HepG2 (cell line): ENCODE data around the gene SIT1. TPM values are rescaled to one million over a fixed set of nuclear protein-coding genes. Genes with fewer than 3 reads are reported as not detected.
A peak's percentile ranks its signal among the peaks of the same experiment; 100 is the strongest.

Experiments
- ATF3 ChIP-seq: sonication (generic); formaldehyde crosslinking; IDR thresholded peaks from 2 replicates; pipeline ENCODE4 v1.4.0; 2020; ENCODE audit warnings: missing genetic modification reagents
- ATF4 ChIP-seq, 2 experiments: fragments of 450-650 bp in 1 of 2; sonication (generic) in 1 of 2; formaldehyde crosslinking; IDR thresholded peaks; 2 replicates each; pipeline versions ENCODE4 v1.5.0 to v1.8.0; 2020 to 2022; ENCODE audit warnings: mild to moderate bottlenecking in 1 of 2, missing genetic modification reagents in 1 of 2
- FOXP1 ChIP-seq, 2 experiments: fragments of 450-650 bp in 1 of 2; IDR thresholded peaks; 2 replicates each; pipeline ENCODE4 v1.6.1; 2017 to 2018; ENCODE audit warnings: antibody characterized with exemption in 1 of 2
- GATAD2A ChIP-seq: IDR thresholded peaks from 2 replicates; pipeline ENCODE4 v1.6.1; 2016
- HNF1B ChIP-seq: sonication (generic); formaldehyde crosslinking; IDR thresholded peaks from 2 replicates; pipeline ENCODE4 v1.5.1; 2020; ENCODE audit warnings: mild to moderate bottlenecking, moderate library complexity, missing genetic modification reagents
- IRF2 ChIP-seq: IDR thresholded peaks from 2 replicates; pipeline ENCODE4 v1.6.1; 2018; ENCODE audit warnings: missing genetic modification reagents, missing compliant biosample characterization
- KDM2A ChIP-seq: sonication (generic); formaldehyde crosslinking; IDR thresholded peaks from 2 replicates; pipeline ENCODE4 v1.4.0; 2020; ENCODE audit warnings: low read depth, missing genetic modification reagents, borderline replicate concordance
- LBX2 ChIP-seq: sonication (generic); formaldehyde crosslinking; IDR thresholded peaks from 2 replicates; pipeline ENCODE4 v1.5.0; 2020; ENCODE audit warnings: missing genetic modification reagents, mild to moderate bottlenecking, borderline replicate concordance
- MED1 ChIP-seq: sonication (generic); formaldehyde crosslinking; IDR thresholded peaks from 2 replicates; pipeline ENCODE4 v1.4.0; 2020; ENCODE audit warnings: missing genetic modification reagents
- MLX ChIP-seq: IDR thresholded peaks from 2 replicates; pipeline ENCODE4 v1.6.1; 2016
- THRA ChIP-seq: sonication (generic); formaldehyde crosslinking; IDR thresholded peaks from 2 replicates; pipeline ENCODE4 v1.4.0; 2020; ENCODE audit warnings: missing genetic modification reagents, borderline replicate concordance
- ZHX2 ChIP-seq, 2 experiments: sonication (generic) in 1 of 2; formaldehyde crosslinking in 1 of 2; IDR thresholded peaks; 2 replicates each; pipeline versions ENCODE4 v1.6.1 to v1.9.0; 2014 to 2022; ENCODE audit warnings: antibody characterized with exemption in 1 of 2, borderline replicate concordance in 1 of 2, inconsistent platforms in 1 of 2, low read depth in 1 of 2, missing genetic modification reagents in 1 of 2
- ZNF354B ChIP-seq: sonication (generic); formaldehyde crosslinking; IDR thresholded peaks from 2 replicates; pipeline ENCODE4 v1.8.0; 2022; ENCODE audit warnings: mild to moderate bottlenecking, missing genetic modification reagents
- ZSCAN22 ChIP-seq: sonication (generic); formaldehyde crosslinking; IDR thresholded peaks from 2 replicates; pipeline ENCODE4 v1.4.0; 2020; ENCODE audit warnings: mild to moderate bottlenecking, missing genetic modification reagents
- polyA plus RNA-seq, 8 experiments: library from polyadenylated mRNA; depleted of rRNA in 3 of 8; stranded (reverse) in 7 of 8; unstranded in 1 of 8; fragments of >200 nt; fragmentation: Illumina TruSeq in 4 of 8; extraction: Trizol in 4 of 8; gene quantifications; 2 replicates each; pipeline versions ENCODE4 v1.2.1 to v1.2.3, GENCODE V29; 2011 to 2016; ENCODE audit warnings: low read depth in 4 of 8, missing spikeins in 1 of 8, mixed read lengths in 1 of 8; ENCODE audit not compliant: insufficient read depth in 1 of 8
- total RNA-seq, 5 experiments: library from RNA; depleted of rRNA; stranded (reverse); fragments of >200 nt; fragmentation: Illumina TruSeq; extraction: Trizol; gene quantifications; 2 replicates each; pipeline ENCODE4 v1.2.3, GENCODE V29; 2016; ENCODE audit warnings: low read depth in 1 of 5

SIT1 gene
- total and polyA plus RNA-seq, 2 of the 13 experiments (the other 11 are each of a cell fraction or from before 2014, with no cell fraction given): 0.09 to 6.7 TPM

- no peak for TF ChIP-seq LBX2 (CRISPR knock-in tag)
- 0 out of 2 replicates have a peak, but pooled peaks have one; percentile 43 for TF ChIP-seq ATF3 (CRISPR knock-in tag)
- no peak for TF ChIP-seq ZNF354B (CRISPR knock-in tag)
- no peak for TF ChIP-seq ZSCAN22 (CRISPR knock-in tag)
- TF ChIP-seq MLX (CRISPR knock-in tag): no peak
- no peak for TF ChIP-seq HNF1B (CRISPR knock-in tag)
- peak in 1 of 2 experiments; percentile 33; a peak in 1 of 4 replicates for TF ChIP-seq ATF4 (CRISPR knock-in tag; IDR thresholded peaks at IDR 0.05)
- TF ChIP-seq IRF2: peak; percentile 44; the same call in 1 of the 2 replicates
- peak; percentile 49 for TF ChIP-seq GATAD2A (CRISPR knock-in tag)
- no peak for TF ChIP-seq FOXP1 (IDR thresholded peaks at IDR 0.05)
- TF ChIP-seq FOXP1 (CRISPR knock-in tag; IDR thresholded peaks at IDR 0.05): 0 out of 2 replicates have a peak, but pooled peaks have one; percentile 28
- TF ChIP-seq THRA (CRISPR knock-in tag): no peak
- TF ChIP-seq KDM2A (CRISPR knock-in tag): peak; percentile 23; the same call in 1 of the 2 replicates
- TF ChIP-seq MED1 (CRISPR knock-in tag): peak; percentile 44; the same call in 1 of the 2 replicates
- TF ChIP-seq ZHX2 (IDR thresholded peaks at IDR 0.05; ENCODE audit: low read depth): no peak
- no peak for TF ChIP-seq ZHX2 (CRISPR knock-in tag; IDR thresholded peaks at IDR 0.05; ENCODE audit: borderline replicate concordance)
These were observed 1.5 kb upstream of the SIT1 start (continued) for GRCh38 chr9:35651956-35652828.
